Naive thymus-derived CD8-positive, alpha-beta T cell (primary cell): Measurements from ENCODE around the gene C1QTNF6. TPM values are rescaled to one million over a fixed set of nuclear protein-coding genes. Genes with fewer than 3 reads are reported as not detected.
A peak's percentile ranks its signal among the peaks of the same experiment; 100 is the strongest.
"Not testable (repeated sequence)": the region's sequence is repeated elsewhere in the genome, so short reads cannot be mapped to it uniquely, and the experiment has no call there.

Experiments
- ATAC-seq, 2 donors: fragments of 150-1000 bp; cut with Tn5 transposase in 1 of 2; sonication (Bioruptor Pico), chemical (Tn5 transposase) in 1 of 2; 1 replicate in 1 of 2; 2 replicates in 1 of 2; pipeline ENCODE4 v1.10.0; 2021; ENCODE audit warnings: mild to moderate bottlenecking in 2 of 2, moderate library complexity in 2 of 2
- POLR2A ChIA-PET: fragments of 350-600 bp; sonication (Branson Sonifier 250); formaldehyde crosslinking; loops from one replicate; lab custom pipeline; 2021; ENCODE audit warnings: antibody characterized with exemption; lab: Charles Lee
- DNase-seq, 10 donors: peaks; one replicate each; pipeline versions ENCODE4 v3.0.0 to v3.0.0-alpha.2; 2020 to 2022
- H3K27ac Mint-ChIP-seq, 10 donors: one replicate each; pipeline ENCODE4 v1.8.0; 2020 to 2022; ENCODE audit warnings: mild to moderate bottlenecking in 10 of 10, mixed read lengths in 10 of 10, moderate library complexity in 4 of 10, inconsistent platforms in 1 of 10
- H3K27me3 Mint-ChIP-seq, 5 donors: one replicate each; pipeline ENCODE4 v1.8.0; 2021 to 2022; ENCODE audit warnings: mixed read lengths in 5 of 5
- H3K36me3 Mint-ChIP-seq, 3 donors: one replicate each; pipeline ENCODE4 v1.8.0; 2020 to 2022; ENCODE audit warnings: mixed read lengths in 3 of 3, mild to moderate bottlenecking in 2 of 3, inconsistent platforms in 1 of 3
- H3K4me1 Mint-ChIP-seq, 4 donors: one replicate each; pipeline ENCODE4 v1.8.0; 2021 to 2022; ENCODE audit warnings: mixed read lengths in 4 of 4
- H3K4me3 Mint-ChIP-seq, 10 donors: one replicate each; pipeline ENCODE4 v1.8.0; 2020 to 2022; ENCODE audit warnings: mild to moderate bottlenecking in 10 of 10, mixed read lengths in 10 of 10, moderate library complexity in 6 of 10, inconsistent platforms in 1 of 10
- H3K9me3 Mint-ChIP-seq, 9 donors: one replicate each; pipeline ENCODE4 v1.8.0; 2020 to 2022; ENCODE audit warnings: mixed read lengths in 9 of 9, mild to moderate bottlenecking in 3 of 9, inconsistent platforms in 1 of 9, moderate library complexity in 1 of 9
- polyA plus RNA-seq, 3 donors: library from polyadenylated mRNA; unstranded; fragments of 300-500 nt; fragmentation: Illumina TruSeq; gene quantifications; one replicate each; pipeline ENCODE4 v1.2.3, GENCODE V29; 2021
- total RNA-seq, 8 experiments: library from RNA in 2 of 8; stranded (reverse) in 2 of 8; gene quantifications; one replicate each; pipeline ENCODE4 v1.2.3 and lab custom pipeline; 2021 to 2026

The C1QTNF6 gene
- total and polyA plus RNA-seq, 5 experiments from 2014 or later, result 0.68 to 25.7 (median 4.0) TPM

DNA sequence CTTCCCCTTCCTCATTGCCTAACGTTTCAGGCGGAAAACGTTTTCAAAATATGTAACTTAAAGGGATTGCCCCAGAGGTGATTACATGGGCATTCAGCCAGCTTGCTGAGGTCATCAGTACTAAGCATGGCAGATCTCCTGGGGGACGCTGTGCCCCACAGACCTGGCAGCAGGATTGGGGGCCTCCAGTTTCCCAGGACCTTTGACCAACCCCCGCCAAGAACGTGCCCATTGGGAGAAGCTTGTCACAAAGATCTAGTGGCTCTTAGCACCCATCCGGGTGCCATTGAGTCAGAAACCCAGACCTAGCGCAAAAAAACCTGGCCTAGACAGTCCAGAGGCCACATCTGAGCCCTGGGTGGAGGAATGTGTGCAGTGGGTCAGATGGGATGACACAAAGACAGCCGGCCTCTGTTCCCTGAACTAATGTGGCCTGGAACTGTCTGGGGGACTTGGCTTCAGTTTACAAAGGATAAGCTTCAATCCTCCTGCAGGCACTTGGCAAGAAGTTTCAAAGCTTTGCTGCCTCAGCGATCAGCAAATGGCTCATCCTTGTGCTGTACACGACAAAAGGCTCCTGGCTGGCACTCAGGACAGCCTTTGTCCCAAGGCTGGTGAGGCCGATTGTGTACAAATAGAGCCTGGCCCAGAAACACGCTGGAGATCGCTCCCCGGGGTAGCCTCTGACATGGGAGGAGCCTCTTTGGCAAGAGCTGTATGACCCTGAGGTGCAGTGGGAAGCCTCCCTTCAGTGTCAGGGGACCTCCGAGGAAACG lies 9.5 kb downstream of the C1QTNF6 start:
- peaks cover 0 to 2% (median 0%) of the 10 kb centered on the region in 3 donors for H3K36me3 Mint-ChIP-seq
- H3K4me1 Mint-ChIP-seq, result peaks cover 27 to 49% (median 38%) of the 10 kb centered on the region in 4 donors
- H3K27ac Mint-ChIP-seq, result peak overlapping the region in 4 of 10 donors; percentile 25 to 79 (median 42)
- no peaks in the 10 kb centered on the region for H3K9me3 Mint-ChIP-seq
- POLR2A ChIA-PET, result interaction anchor here (1.3 to 1.8 kb wide), 3 partner anchors 10 to 25 kb away, joined by 3 to 8 read pairs (median 5); no protein-coding TSS in a partner anchor
- no peaks in the 10 kb centered on the region for H3K27me3 Mint-ChIP-seq
- DNase-seq, result peak in 1 of 10 donors; percentile 44
- no peak for ATAC-seq
- H3K4me3 Mint-ChIP-seq, result peak overlapping the region in 2 of 10 donors; percentile 33 to 34

DNA sequence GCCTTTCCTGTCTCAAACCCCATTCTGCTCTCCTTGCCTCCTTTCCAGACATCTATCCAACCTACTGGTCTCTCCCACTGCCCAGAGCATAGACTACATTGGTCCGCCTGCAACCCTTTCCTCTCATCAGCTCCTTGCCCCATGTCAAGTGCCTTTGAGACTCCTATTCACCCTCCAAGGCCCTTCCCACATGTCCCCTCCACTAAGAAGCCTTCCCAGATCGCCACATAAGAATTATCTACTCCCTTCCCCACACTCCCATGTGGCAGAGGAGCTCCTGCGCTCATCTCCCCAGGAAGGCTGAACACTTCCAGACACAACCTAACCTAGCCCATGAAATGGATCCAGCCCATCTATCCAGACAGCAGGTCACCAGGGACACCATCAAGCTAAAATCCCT lies 10.3 kb downstream of the C1QTNF6 start:
- H3K36me3 Mint-ChIP-seq, result peaks cover 0 to 2% (median 0%) of the 10 kb centered on the region in 3 donors
- POLR2A ChIA-PET, result interaction anchor here (0.8 to 1.8 kb wide), 4 partner anchors 9 to 52 kb away, joined by 3 to 8 read pairs (median 4); no protein-coding TSS in a partner anchor
- peak overlapping the region in 9 of 10 donors; percentile 25 to 96 (median 73) for H3K27ac Mint-ChIP-seq
- no peaks in the 10 kb centered on the region for H3K9me3 Mint-ChIP-seq
- DNase-seq (no peak), ATAC-seq (no peak)
- H3K4me3 Mint-ChIP-seq, result peak overlapping the region in 6 of 10 donors; percentile 4 to 57 (median 24)
- peaks cover 27 to 45% (median 36%) of the 10 kb centered on the region in 4 donors for H3K4me1 Mint-ChIP-seq
- H3K27me3 Mint-ChIP-seq, result no peaks in the 10 kb centered on the region

DNA sequence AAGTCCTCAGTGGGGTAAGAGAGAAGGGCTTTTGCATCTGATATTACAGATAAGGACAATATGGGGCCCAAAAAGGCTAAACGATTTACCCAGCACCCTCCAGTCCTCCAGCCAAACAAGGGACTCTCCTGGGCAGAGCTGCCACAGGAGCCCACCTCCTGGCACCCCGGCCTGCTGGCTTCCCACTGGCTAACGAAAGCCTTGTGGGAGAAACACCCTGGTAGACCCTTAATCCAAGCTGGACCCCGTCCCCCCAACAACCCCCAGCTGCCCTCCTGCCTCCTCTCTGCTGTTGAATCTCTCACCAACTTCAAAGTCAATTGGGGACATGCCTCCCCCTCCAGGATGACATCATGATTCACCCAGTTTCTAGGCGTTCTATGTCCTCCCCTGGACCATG lies 10.8 kb downstream of the C1QTNF6 start:
- Mint-ChIP-seq H3K4me3 (peak overlapping the region in 6 of 10 donors; percentile 15 to 85 (median 51)), H3K9me3 (no peaks in the 10 kb centered on the region), H3K36me3 (peaks cover 0 to 2% (median 0%) of the 10 kb centered on the region in 3 donors), H3K4me1 (peaks cover 27 to 43% (median 36%) of the 10 kb centered on the region in 4 donors), H3K27me3 (no peaks in the 10 kb centered on the region), H3K27ac (peak overlapping the region in 8 of 10 donors; percentile 73 to 96 (median 90))
- ATAC-seq (no peak), DNase-seq (no peak)
- POLR2A ChIA-PET, result interaction anchor here (0.8 to 2.8 kb wide), 5 partner anchors 9 to 52 kb away, joined by 3 to 12 read pairs (median 5); partner anchors contain the start of gene C1QTNF6

DNA sequence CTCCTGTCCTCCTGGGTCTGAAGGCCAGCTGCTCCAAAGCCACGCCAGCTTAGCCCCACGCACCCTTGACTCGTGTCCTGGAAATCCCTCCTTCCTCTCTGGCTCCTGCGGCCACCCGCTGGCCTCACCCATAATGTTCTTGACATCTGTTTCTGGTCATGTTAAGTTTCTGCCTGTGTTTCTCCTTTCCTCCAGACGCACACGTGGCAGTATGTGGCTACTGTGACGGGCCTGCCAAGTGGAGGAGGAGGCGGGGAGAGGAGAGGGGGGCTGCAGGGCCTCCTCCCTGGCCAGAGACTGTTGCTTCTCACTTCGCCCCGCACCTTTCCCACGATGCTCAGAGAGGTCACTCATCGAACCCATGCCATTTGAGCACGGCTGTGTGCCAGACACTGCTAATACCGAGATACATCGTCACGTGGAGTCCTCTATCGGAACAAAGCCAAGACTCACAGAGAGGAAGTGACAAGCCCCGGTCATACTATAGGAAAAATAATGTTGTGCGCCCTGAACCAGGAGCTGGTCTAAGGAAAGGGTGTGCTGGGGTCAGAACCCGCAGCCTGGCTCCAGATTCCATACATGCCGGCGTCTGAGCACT lies 11.5 kb downstream of the C1QTNF6 start:
- Mint-ChIP-seq H3K27ac (peak overlapping the region; percentile 57 to 96 (median 90)), H3K9me3 (no peaks in the 10 kb centered on the region), H3K27me3 (no peaks in the 10 kb centered on the region), H3K4me3 (peak overlapping the region; percentile 47 to 85 (median 80)), H3K36me3 (peaks cover 0 to 2% (median 0%) of the 10 kb centered on the region in 3 donors), H3K4me1 (peaks cover 27 to 45% (median 38%) of the 10 kb centered on the region in 4 donors)
- peak in 2 of 10 donors; percentile 36 to 58 for DNase-seq
- ATAC-seq, result peak; percentile 63 to 78
- POLR2A ChIA-PET, result interaction anchor here (1.5 to 2.8 kb wide), 4 partner anchors 10 to 23 kb away, joined by 3 to 13 read pairs (median 10); partner anchors contain the start of gene C1QTNF6

DNA sequence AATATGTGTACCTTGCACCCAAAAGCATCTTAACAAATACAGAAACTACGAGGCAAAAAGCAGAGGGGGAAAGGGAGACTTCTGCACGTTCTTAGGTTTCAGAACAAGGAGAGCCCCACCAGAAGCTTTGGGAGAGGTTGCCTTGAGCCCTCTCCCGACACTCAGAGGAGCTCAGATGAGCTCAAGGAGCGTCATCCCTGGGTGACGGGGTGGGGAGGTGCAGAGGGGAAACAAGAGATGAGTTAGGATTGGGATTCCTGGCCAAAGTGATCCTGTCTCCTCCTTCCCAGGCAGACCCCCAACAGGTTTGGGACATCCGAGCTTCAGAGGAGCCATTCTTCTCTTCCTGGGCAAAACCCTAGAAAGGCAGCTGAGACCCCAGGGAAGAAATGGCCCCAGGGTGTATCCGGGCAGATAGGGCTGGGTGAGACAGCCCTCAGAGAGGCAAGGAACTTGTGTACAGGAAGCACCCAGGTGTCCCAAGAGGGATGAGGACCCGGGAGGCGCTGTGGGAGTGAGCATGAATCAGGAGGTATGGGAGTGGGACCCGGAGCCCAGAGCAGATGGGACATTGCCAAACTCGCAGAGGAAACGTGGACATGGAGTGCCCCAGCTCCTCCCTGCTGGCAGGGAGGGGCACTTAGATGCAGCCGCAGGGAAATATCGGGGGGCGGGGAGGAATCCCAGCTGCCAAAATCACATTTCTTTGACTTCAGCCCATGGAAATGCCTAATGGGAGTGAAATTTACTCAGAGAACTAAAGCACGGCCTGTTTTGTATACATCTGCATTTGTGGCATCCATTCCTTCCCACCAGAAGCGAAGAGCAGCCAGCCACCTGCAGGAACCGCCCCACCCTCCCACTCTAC lies 12.4 kb downstream of the C1QTNF6 start:
- H3K27ac Mint-ChIP-seq, result peak overlapping the region in 7 of 10 donors; percentile 25 to 96 (median 88)
- POLR2A ChIA-PET, result interaction anchor here (2.8 kb wide), 2 partner anchors 9 to 12 kb away, joined by 12 to 13 read pairs; partner anchors contain the start of gene C1QTNF6
- H3K27me3 Mint-ChIP-seq, result no peaks in the 10 kb centered on the region
- no peaks in the 10 kb centered on the region for H3K9me3 Mint-ChIP-seq
- peak overlapping the region in 3 of 10 donors; percentile 19 to 30 (median 23) for H3K4me3 Mint-ChIP-seq
- ATAC-seq, result no peak
- peak in 1 of 10 donors; percentile 21 for DNase-seq
- peaks cover 0 to 2% (median 0%) of the 10 kb centered on the region in 3 donors for H3K36me3 Mint-ChIP-seq
- peaks cover 26 to 53% (median 46%) of the 10 kb centered on the region in 4 donors for H3K4me1 Mint-ChIP-seq

DNA sequence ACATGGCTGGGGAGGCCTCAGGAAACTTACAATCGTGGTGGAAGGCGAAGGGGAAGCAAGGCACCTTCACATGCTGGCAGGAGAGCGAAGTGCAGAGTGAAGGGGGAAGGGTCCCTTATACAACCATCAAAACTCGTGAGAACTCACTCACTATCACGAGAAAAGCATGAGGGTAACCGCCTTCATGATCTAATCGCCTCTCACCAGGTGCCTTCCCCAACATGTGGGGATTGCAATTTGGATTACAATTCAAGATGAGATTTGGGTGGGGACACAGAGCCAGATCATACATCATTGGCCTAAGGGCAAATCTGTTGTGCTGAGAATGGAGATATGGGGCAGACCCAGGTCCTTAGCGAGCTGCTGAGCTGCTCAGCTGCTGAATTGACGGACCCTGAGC lies 13.1 kb downstream of the C1QTNF6 start:
- Mint-ChIP-seq H3K4me3 (no peak overlapping the region), H3K36me3 (peaks cover 0 to 2% (median 0%) of the 10 kb centered on the region in 3 donors), H3K9me3 (no peaks in the 10 kb centered on the region), H3K4me1 (peaks cover 30 to 60% (median 53%) of the 10 kb centered on the region in 4 donors), H3K27ac (peak overlapping the region in 5 of 10 donors; percentile 3 to 88 (median 66)), H3K27me3 (no peaks in the 10 kb centered on the region)
- DNase-seq, result no peak
- ATAC-seq, result no peak
- POLR2A ChIA-PET, result interaction anchor here (2.8 kb wide), 2 partner anchors 9 to 12 kb away, joined by 12 to 13 read pairs; partner anchors contain the start of gene C1QTNF6

DNA sequence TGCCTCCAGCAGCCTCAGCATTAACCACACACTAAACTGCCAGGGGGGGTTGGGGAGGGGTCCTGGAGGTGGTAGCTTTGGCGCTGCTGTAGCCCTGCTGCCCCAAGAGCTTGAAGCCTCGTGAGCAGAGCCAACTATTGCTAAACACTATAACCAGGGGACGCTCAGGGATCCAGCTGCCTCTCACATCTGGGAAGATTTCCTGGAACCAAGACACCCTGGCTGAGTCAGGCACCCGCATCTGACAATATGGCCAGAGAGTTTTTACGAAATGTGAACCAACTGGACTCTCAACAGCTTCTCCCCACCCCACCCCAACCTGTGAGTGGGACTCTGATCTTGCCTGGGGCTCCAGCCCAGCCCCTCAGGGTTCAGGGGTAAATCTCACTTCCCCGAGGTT lies 14.3 kb downstream of the C1QTNF6 start:
- no peaks in the 10 kb centered on the region for H3K9me3 Mint-ChIP-seq
- no peak overlapping the region for H3K4me3 Mint-ChIP-seq
- ATAC-seq (no peak), DNase-seq (peak in 1 of 10 donors; percentile 38)
- H3K27me3 Mint-ChIP-seq, result no peaks in the 10 kb centered on the region
- peaks cover 0 to 2% (median 0%) of the 10 kb centered on the region in 3 donors for H3K36me3 Mint-ChIP-seq
- H3K27ac Mint-ChIP-seq, result peak overlapping the region in 5 of 10 donors; percentile 20 to 85 (median 36)
- POLR2A ChIA-PET, result interaction anchor here (0.7 to 0.9 kb wide), 3 partner anchors 10 to 45 kb away, joined by 3 read pairs; no protein-coding TSS in a partner anchor
- H3K4me1 Mint-ChIP-seq, result peaks cover 38 to 67% (median 66%) of the 10 kb centered on the region in 4 donors

DNA sequence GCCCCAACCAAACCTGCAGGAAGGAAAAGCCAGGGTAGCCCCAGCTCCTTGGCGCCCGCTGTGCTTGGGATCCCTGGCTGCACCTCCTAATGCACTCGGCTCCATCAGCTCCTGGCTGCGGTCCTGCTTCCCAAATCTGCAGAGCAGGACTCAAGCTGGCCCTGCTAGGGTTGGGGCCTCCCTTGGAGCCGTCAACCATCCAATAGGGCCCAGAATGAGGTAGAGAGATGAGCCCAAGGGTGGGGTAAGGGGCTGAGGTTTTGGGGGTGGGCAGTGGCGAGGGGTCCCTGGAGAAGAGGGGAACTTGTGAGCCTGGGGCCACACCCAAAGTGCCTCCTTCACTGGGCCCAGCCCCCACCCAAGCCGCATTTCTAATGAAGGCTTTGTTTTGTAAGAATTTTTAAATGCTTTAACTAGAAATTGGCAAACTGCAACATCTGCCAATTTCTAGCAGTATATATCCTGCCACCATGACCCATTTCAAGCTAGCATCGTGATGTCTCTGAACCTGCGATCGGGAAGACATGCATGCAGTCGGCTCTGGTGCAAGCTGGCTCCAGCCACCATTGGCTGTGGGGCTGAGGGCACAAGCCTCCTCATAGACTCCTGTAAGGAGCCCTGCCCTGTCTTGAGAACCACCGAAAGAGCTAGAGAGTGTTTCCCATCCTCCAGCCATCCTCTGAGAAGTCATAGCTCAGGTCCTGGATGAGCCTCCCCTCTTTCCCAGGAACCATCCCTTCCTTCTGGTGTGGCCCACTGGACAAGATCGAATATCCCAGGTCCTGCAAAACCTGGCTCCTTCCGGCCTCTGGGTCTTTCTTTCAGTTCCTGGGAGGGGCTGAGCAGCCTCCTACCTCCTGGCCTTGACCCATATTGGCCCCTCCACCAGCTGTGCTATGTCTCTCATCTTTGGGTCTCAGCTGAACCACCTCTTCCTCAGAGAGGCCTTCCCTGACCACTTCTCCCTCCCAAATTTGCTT lies 15.5 kb downstream of the C1QTNF6 start:
- peaks cover 0 to 2% (median 0%) of the 10 kb centered on the region in 3 donors for H3K36me3 Mint-ChIP-seq
- peak overlapping the region; percentile 38 to 96 (median 69) for H3K27ac Mint-ChIP-seq
- peaks cover 40 to 72% (median 69%) of the 10 kb centered on the region in 4 donors for H3K4me1 Mint-ChIP-seq
- DNase-seq (peak in 1 of 10 donors; percentile 13), ATAC-seq (no peak)
- peak overlapping the region in 1 of 10 donors; percentile 24 for H3K4me3 Mint-ChIP-seq
- H3K27me3 Mint-ChIP-seq, result no peaks in the 10 kb centered on the region
- POLR2A ChIA-PET, result interaction anchor here (0.7 to 2.6 kb wide), 8 partner anchors 14 to 70 kb away, joined by 3 to 9 read pairs (median 3); no protein-coding TSS in a partner anchor
- H3K9me3 Mint-ChIP-seq, result no peaks in the 10 kb centered on the region

DNA sequence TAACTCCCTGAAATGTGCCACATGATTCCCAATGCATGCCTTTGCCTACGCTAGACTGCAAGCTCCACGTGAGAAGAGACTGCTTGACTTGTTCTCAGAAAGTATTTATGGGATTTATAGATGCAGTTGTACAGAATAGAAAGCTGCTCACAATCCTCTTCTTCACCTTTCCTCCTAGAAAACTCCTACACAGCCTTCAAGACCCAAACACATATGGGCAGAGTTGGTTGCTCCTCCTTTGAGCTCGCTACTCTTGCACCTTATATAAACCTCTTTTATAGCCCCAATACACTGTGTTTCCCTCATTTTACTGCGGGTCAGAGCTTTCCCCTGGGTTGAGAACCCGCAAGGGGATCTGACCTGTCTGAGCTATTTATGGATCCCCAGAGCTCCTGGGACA lies 16.4 kb downstream of the C1QTNF6 start:
- H3K9me3 Mint-ChIP-seq, result no peaks in the 10 kb centered on the region
- H3K36me3 Mint-ChIP-seq, result peaks cover 0 to 2% (median 0%) of the 10 kb centered on the region in 3 donors
- no peak overlapping the region for H3K4me3 Mint-ChIP-seq
- no peaks in the 10 kb centered on the region for H3K27me3 Mint-ChIP-seq
- peak overlapping the region in 9 of 10 donors; percentile 11 to 96 (median 57) for H3K27ac Mint-ChIP-seq
- ATAC-seq (no peak), DNase-seq (no peak)
- POLR2A ChIA-PET, result interaction anchor here (0.7 to 2.6 kb wide), 9 partner anchors 12 to 65 kb away, joined by 3 to 9 read pairs (median 4); no protein-coding TSS in a partner anchor
- peaks cover 44 to 72% (median 70%) of the 10 kb centered on the region in 4 donors for H3K4me1 Mint-ChIP-seq

DNA sequence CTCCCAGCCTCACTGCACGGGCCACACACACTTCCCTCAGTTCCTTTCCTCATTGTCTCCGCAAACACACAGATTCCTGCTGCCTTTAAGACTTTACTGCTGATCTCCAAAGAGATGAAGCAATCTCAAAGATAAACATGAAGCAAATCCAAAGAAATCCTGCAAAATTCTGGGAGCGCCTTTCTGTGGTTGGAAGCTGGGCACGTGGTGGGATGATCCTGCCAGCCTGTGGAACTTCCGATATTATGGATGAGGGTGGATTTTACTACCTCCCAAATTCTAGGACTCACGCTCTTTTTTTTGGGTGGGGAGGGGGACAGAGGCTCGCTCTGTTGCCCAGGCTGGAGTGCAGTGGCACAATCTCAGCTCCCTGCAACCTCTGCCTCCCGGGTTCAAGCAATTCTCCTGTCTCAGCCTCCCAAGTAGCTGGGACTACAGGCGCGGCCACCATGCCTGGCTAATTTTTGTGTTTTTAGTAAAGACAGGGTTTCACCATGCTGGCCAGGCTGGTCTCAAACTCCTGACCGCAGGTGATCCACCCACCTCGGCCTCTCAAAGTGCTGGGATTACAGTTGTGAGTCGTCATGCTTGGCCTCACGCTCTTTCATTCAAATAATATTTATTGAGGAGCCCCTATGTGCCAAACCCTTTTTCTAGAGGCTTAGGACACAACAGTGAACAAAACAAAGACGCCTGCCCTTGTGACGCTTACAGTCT lies 17.2 kb downstream of the C1QTNF6 start:
- H3K36me3 Mint-ChIP-seq, H3K27me3 Mint-ChIP-seq, H3K9me3 Mint-ChIP-seq, ATAC-seq: not testable (repeated sequence)
- peaks cover 43 to 73% (median 69%) of the 10 kb centered on the region in 4 donors for H3K4me1 Mint-ChIP-seq
- H3K4me3 Mint-ChIP-seq, result peak overlapping the region in 5 of 10 donors; percentile 22 to 63 (median 56)
- peak in 1 of 10 donors; percentile 31 for DNase-seq
- H3K27ac Mint-ChIP-seq, result peak overlapping the region; percentile 63 to 99 (median 94)
- POLR2A ChIA-PET, result interaction anchor here (0.5 to 2.6 kb wide), 8 partner anchors 13 to 53 kb away, joined by 3 to 9 read pairs (median 4); no protein-coding TSS in a partner anchor
